Coronary artery (tissue), 2 donors: ENCODE results near the gene TBC1D4.

Source experiments
- DNase-seq: peaks from one replicate; pipeline ENCODE4 v3.0.0-alpha.2; 2017; ENCODE audit warnings: low spot score
- H3K27ac ChIP-seq, 2 donors: fragments of 200-600 bp; sonication (generic); one replicate each; pipeline ENCODE4 v1.5.1; 2016 to 2019
- H3K4me3 ChIP-seq: fragments of 200-600 bp; sonication (generic); 2 replicates; pipeline ENCODE4 v1.5.1; 2016; ENCODE audit warnings: mild to moderate bottlenecking, moderate library complexity
- CTCF ChIP-seq: fragments of 200-600 bp; sonication (generic); IDR thresholded peaks from one replicate; pipeline ENCODE4 v1.5.1; 2019; ENCODE audit warnings: antibody characterized with exemption

TBC1D4 gene

GRCh38 chr13:75482070-75482819 lies at the start of gene TBC1D4:
TSS of gene TBC1D4 (minus strand) at chr13:75482169. CDS start at chr13:75481767, 402 bp downstream.
- Histone ChIP-seq H3K4me3 (peak within 1 kb of the TSS; percentile 95), H3K27ac (peak within 1 kb of the TSS; percentile 31 to 85)
- DNase-seq, result peak; percentile 89
- TF ChIP-seq CTCF, result peak; percentile 71

GRCh38 chr13:75530549-75530961 lies 48.6 kb upstream of the TBC1D4 start:
- H3K27ac ChIP-seq, result no peak overlapping the region
- no peak for TF ChIP-seq CTCF
- H3K4me3 ChIP-seq, result no peak overlapping the region
- DNase-seq, result no peak

- DNase-seq, result no peak
- Histone ChIP-seq H3K27ac (no peak overlapping the region), H3K4me3 (no peak overlapping the region)
- TF ChIP-seq CTCF, result no peak
Observed at GRCh38 chr13:75521956-75522355, 40.0 kb upstream of the TBC1D4 start.

GRCh38 chr13:75518439-75519088 lies 36.6 kb upstream of the TBC1D4 start:
- no peak overlapping the region for H3K4me3 ChIP-seq

GRCh38 chr13:75514080-75514995 lies 32.4 kb upstream of the TBC1D4 start:
- H3K4me3 ChIP-seq, result no peak overlapping the region
- no peak for DNase-seq
- no peak overlapping the region for H3K27ac ChIP-seq
- no peak for TF ChIP-seq CTCF

More at GRCh38 chr13:75518439-75519088, 36.6 kb upstream of the TBC1D4 start:
- H3K27ac ChIP-seq, result no peak overlapping the region
- no peak for DNase-seq
- TF ChIP-seq CTCF, result no peak

- no peak for DNase-seq
- Histone ChIP-seq H3K4me3 (no peak overlapping the region), H3K27ac (no peak overlapping the region)
- no peak for TF ChIP-seq CTCF
Observed at GRCh38 chr13:75513271-75513670, 31.3 kb upstream of the TBC1D4 start.
